ENCODE data around the gene FHIT. TPM values are rescaled to one million over a fixed set of nuclear protein-coding genes. Genes with fewer than 3 reads are reported as not detected.

FHIT gene
- total and polyA plus RNA-seq, 10 of the 15 experiments (the other 5 are each of a cell fraction or from before 2014, with no cell fraction given) = 4.2 to 14.9 (median 9.4) TPM

DNA sequence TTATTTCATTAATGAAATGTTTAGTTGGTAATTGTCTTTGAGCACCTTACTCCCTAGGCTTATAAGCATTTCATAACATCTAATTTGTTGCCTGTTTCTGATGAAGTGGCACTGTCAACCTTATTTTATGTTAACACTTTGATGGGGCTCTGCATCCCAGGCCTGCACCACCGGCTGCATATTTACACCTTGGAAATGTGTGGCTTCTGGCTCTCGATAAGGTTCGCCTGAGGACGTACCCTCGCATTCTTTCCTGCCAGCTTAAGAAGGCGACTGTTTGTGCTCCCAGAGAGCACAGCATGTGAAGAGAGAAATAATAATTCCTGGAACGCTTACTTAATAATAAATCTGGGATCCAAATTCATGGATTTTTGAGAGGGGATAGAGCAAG, 1438.1 kb downstream of the FHIT start (continued):
- TF ChIP-seq ELK1 (IDR thresholded peaks at IDR 0.05; ENCODE audit: low read depth, low read length) (no peak), POLR2AphosphoS5 (IDR thresholded peaks at IDR 0.05; ENCODE audit: low read length) (no peak), ZNF622 (IDR thresholded peaks at IDR 0.05) (no peak)
- TF ChIP-seq, protein P1, sequence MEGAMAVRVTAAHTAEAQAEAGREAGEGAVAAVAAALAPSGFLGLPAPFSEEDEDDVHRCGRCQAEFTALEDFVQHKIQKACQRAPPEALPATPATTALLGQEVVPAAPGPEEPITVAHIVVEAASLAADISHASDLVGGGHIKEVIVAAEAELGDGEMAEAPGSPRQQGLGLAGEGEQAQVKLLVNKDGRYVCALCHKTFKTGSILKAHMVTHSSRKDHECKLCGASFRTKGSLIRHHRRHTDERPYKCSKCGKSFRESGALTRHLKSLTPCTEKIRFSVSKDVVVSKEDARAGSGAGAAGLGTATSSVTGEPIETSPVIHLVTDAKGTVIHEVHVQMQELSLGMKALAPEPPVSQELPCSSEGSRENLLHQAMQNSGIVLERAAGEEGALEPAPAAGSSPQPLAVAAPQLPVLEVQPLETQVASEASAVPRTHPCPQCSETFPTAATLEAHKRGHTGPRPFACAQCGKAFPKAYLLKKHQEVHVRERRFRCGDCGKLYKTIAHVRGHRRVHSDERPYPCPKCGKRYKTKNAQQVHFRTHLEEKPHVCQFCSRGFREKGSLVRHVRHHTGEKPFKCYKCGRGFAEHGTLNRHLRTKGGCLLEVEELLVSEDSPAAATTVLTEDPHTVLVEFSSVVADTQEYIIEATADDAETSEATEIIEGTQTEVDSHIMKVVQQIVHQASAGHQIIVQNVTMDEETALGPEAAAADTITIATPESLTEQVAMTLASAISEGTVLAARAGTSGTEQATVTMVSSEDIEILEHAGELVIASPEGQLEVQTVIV (IDR thresholded peaks at IDR 0.05; ENCODE audit: borderline replicate concordance, partially characterized antibody) = no peak

GRCh38 chr3:59812237-59813147, 1438.8 kb downstream of the FHIT start:
- in situ Hi-C loops (cut with MboI) = no loop called here
- Histone ChIP-seq H3K36me3 (ENCODE audit: control insufficient read depth in 2 of 2, insufficient read depth in 2 of 2, low read length in 1 of 2) (no peaks in the 10 kb centered on the region), H3K4me3 (no peak overlapping the region), H3K79me2 (ENCODE audit: control insufficient read depth, insufficient read depth, low read length) (no peaks in the 10 kb centered on the region), H3K27me3 (replicated peaks in 1 of 2; ENCODE audit: control insufficient read depth in 2 of 2, insufficient read depth in 2 of 2, low read length in 1 of 2) (no peaks in the 10 kb centered on the region), H2AFZ (ENCODE audit: control insufficient read depth, low read depth, low read length) (no peak overlapping the region), H3K4me2 (ENCODE audit: control insufficient read depth, insufficient read depth) (no peak overlapping the region), H4K20me1 (ENCODE audit: control insufficient read depth, insufficient read depth) (no peaks in the 10 kb centered on the region), H3K9me3 (replicated peaks; ENCODE audit: control insufficient read depth, insufficient read depth, low read length) (no peaks in the 10 kb centered on the region), H3K4me1 (ENCODE audit: control insufficient read depth, insufficient read depth, low read length) (no peaks in the 10 kb centered on the region), H3K27ac (ENCODE audit: control insufficient read depth, insufficient read depth) (no peak overlapping the region), H3K9ac (ENCODE audit: control insufficient read depth, insufficient read depth, low read length) (no peak overlapping the region)
- RAD21 ChIA-PET (ENCODE audit: unreplicated experiment) = interaction anchor here (1.2 to 3.0 kb wide), 2 partner anchors 499 to 600 kb away, joined by 3 to 17 read pairs; no protein-coding TSS in a partner anchor
- POLR2A ChIA-PET = no interaction called here
- no TSS peak for BruUV-seq (replicated peaks)
- ATAC-seq (no peak), FAIRE-seq (no peak), DNase-seq (ENCODE audit: low read depth, low spot score) (no peak)
- whole genome bisulfite sequencing (ENCODE audit: insufficient coverage, insufficient replicate concordance, low lambda C conversion rate, missing lambda C conversion rate) = 22% methylated on average over 11 of the region's 11 CpGs
- CTCF ChIA-PET = interaction anchor here (0.6 to 1.0 kb wide), 3 partner anchors 14 to 1424 kb away, joined by 3 read pairs; no protein-coding TSS in a partner anchor
- intact Hi-C loops (cut with micrococcal nuclease; ENCODE audit: unreplicated experiment) = no loop called here
- SMC1A ChIA-PET (ENCODE audit: uncharacterized antibody, unreplicated experiment) = interaction anchor here (1.4 to 4.1 kb wide), 3 partner anchors 10 to 600 kb away, joined by 3 to 27 read pairs (median 5); no protein-coding TSS in a partner anchor
- TF ChIP-seq TCF3 (IDR thresholded peaks at IDR 0.05; ENCODE audit: borderline replicate concordance, insufficient read depth, low read depth, low read length) (no peak), SIN3A (IDR thresholded peaks at IDR 0.05; ENCODE audit: low read depth, low read length) (no peak), SKIL (IDR thresholded peaks at IDR 0.05; ENCODE audit: low read depth, poor library complexity, severe bottlenecking) (no peak), TCF7 (IDR thresholded peaks at IDR 0.05; ENCODE audit: borderline replicate concordance) (no peak), RCOR1 (conservative IDR thresholded peaks at IDR 0.05; ENCODE audit: low read depth, low read length) (no peak), ZNF207 (IDR thresholded peaks at IDR 0.05; ENCODE audit: borderline replicate concordance) (no peak), YBX1 (IDR thresholded peaks at IDR 0.05) (no peak), STAT3 (IDR thresholded peaks at IDR 0.05; ENCODE audit: low read depth, low read length) (no peak), CBFB (IDR thresholded peaks at IDR 0.05; ENCODE audit: low read depth) (no peak), CBX3 (IDR thresholded peaks at IDR 0.05; ENCODE audit: borderline replicate concordance, low read depth) (no peak)
